GM13976 (cell line): ENCODE data around the gene MKRN2OS.
"Not testable (repeated sequence)": the region's sequence is repeated elsewhere in the genome, so short reads cannot be mapped to it uniquely, and the experiment has no call there.

ENCODE experiments used
- DNase-seq: peaks from one replicate; pipeline ENCODE4 v3.0.0; 2012; ENCODE audit warnings: low spot score
- CTCF ChIP-seq: IDR thresholded peaks from 2 replicates; pipeline ENCODE4 v1.5.1; 2012; ENCODE audit warnings: borderline replicate concordance, mild to moderate bottlenecking; ENCODE audit not compliant: insufficient read depth; ENCODE audit errors: extremely low read depth, missing control alignments, control extremely low read depth
- in situ Hi-C: fragments of 300-500 bp; cut with MboI; formaldehyde crosslinking; loops from one replicate; pipeline ENCODE4 v1.12.0; 2022; ENCODE audit warnings: low sequenced_read_pairs, mixed read lengths, inconsistent platforms; ENCODE audit not compliant: unreplicated experiment

Gene MKRN2OS

DNA sequence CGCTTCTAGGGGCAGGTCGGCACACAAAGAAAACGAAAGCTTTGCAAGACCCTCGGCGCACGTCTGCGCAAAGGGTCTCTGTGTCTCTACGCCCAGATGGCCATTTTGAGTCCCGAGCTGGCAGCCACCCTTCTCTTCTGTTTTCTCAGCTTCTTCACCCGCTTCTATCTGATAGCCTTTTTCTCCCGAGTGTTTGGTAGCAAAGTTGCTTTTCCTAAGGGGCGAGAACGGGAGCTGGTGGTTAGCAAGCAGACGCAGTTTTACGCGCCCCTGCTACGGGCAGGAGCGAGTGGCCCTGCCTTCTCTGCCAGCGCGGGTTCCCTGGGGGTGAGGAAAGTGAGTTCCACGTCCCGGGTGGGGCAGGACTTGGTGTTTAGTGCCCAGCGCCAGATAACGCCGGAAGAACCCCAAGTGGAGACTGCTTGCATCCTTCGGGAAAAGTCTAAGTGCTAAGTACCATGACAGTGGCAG lies 8.7 kb upstream of the MKRN2OS start:
- in situ Hi-C loops: no loop called here
- TF ChIP-seq CTCF: no peak
- no peak for DNase-seq

DNA sequence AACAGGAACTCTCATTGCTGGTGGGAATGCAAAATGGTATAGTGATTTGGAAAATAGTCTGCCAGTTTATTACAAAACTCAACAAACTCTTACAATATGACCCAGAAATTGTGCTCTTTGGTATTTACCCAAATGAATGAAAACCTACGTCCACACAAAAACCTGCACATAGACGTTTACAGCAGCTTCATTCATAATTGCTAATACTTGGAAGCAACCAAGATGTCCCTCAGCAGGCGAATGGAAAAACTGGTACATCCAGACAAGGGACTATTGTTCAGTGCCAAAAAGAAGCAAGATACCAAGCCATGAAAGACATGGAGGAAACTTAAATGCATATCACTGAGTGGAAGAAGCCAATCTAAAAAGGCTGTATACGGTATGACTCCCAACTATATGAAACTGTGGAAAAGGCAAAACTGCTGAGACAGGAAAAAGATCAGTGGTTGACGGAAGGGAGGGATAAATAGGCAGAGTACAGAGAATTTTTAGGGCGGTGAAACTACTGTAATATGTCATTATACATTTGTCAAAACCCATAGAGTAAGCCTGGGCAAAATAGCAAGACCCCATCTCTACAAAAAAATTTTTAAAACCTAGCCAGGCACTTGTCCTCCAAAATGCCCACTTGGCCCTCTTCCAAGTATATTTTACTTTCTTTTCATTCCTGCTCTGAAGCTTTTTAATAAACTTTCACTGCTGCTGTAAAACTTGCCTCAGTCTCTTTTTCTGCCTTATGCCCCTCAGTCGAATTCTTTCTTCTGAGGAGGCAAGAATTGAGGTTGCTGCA lies 4.9 kb upstream of the MKRN2OS start:
- no peak for DNase-seq
- in situ Hi-C loops: no loop called here
- no peak for TF ChIP-seq CTCF

DNA sequence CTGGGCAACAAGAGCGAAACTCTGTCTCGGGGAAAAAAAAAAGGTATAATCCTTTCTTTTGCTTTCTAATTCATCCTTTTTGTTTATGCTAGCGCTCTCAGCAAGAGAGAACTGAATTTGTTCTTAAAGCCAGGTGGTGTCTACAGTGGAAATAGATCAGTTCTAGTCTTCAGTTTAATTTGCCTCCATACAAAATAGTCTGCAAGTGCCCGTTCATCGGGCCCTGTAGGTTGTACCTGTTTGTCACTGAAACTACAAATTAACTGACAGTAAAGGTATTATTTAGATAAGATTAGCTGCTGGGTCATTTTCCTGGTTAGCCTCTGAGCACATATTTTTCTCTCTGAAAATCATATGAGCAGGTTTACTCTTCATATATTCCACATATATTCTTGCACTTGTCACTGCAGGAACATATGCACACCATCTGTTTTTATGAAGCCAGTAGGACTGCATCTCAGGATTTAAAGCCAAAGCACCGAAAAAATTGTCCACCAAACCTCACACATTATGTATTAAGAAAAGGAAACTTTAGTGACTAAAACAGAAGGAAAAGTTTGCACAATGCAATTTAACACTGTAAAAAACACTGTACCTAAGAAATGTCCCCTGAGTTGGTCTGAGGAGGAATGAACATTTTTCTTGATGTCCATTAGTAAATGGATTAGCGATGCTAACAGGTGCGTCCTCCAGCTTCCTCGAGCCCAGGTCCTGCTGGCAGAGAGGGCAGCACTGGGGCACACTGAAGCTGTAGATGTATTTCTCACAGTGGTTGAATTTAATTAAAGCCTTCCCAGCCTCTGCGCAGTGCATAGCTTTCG lies 437 bp downstream of the MKRN2OS start:
- no peak for TF ChIP-seq CTCF
- in situ Hi-C loops: no loop called here
- no peak for DNase-seq

DNA sequence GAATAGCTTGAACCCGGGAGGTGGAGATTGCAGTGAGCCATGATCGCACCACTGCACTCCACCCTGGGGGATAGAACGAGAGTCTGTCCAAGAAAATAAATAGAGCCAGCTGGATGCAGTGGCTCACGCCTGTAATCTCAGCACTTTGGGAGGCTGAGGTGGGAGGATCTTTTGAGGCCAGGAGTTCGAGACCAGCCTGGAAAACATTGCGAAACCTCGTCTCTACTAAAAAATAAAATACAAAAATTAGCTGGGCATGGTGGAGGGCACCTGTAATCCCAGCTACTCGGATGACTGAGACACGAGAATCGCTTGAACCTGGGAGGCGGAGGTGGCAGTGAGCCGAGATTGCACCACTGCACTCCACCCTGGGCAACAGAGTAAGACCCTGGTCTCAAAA lies 1.8 kb downstream of the MKRN2OS start:
- in situ Hi-C loops, DNase-seq: not testable (repeated sequence)

DNA sequence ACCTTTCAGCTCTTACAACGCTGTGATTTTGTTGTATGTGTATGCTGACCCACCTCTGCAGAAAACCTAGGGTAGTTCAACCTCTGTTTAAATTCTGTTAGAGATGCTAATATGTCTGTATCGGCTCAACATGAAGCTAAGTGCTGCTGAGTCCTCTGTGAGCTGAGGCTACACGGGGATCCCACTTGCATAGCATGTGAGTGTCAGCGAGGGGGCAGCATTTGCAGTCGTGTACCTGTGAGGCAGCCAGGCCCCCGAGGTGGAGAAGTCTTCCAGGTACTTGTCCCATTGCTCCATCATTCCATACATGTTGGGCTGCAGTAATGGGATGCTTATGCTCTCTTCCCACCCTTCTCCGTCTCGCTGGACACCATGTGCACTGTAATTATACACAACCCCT lies 3.7 kb downstream of the MKRN2OS start:
- in situ Hi-C loops: no loop called here
- TF ChIP-seq CTCF: no peak
- no peak for DNase-seq

- no peak for DNase-seq
- in situ Hi-C loops: no loop called here
- no peak for TF ChIP-seq CTCF
These were observed 8.9 kb downstream of the MKRN2OS start for GRCh38 chr3:12536423-12536822.

DNA sequence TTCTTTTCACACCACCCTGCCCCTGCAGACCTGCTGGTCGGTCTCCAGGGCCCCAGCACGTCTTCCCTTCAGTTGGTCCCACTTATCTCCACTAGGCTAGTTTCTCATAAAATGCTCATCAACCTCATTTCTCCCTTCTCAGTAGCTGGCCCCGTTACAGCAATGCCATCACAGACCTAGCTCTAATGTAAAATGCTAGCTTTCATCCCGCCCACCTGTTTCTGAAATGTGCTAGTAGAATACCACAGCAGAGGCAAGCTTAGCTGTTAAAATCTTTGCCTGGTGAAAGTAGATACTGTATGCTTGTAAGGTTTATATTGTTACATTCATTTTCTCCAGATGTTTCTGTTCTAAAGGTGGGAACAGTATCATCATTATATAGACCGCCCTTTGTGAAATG lies 13.1 kb downstream of the MKRN2OS start:
- no peak for DNase-seq
- TF ChIP-seq CTCF: no peak
- in situ Hi-C loops: no loop called here
